CD4-positive, alpha-beta T cell treated with Interleukin-2 at 100 ng/mL for 4 hours (primary cell): Measurements from ENCODE around the gene EIF2AK2.

Experiments used
- DNase-seq: peaks from one replicate; pipeline ENCODE4 v3.0.0-alpha.2; 2020; ENCODE audit warnings: low spot score

The EIF2AK2 gene

GRCh38 chr2:37168217-37168981, 11.6 kb upstream of the EIF2AK2 start:
- peak; percentile 60 for DNase-seq

DNA sequence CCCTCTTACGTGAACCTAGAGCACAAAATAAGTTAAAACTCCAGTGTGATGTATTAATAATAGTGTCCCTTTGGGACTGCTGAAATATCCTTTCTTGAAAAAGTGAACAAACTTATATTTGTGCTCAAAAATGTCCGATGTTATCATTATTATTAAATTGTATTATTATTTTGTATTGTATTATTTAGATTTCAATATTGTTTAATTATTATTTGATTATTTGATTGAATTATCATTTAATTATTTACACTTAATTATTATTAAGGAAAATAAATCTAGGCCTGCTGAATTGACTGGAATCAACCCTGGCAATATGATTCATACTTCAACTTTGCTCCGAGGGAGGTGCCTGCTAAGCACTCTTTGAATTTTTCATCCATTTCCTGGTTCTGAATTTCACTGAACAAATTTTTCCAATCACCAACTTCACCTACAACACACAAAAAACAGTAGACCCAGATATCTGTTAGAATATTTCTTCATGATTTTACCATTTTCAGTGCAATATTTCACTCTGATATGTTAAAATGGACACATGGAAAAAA, 10.9 kb upstream of the EIF2AK2 start:
- no peak for DNase-seq

DNA sequence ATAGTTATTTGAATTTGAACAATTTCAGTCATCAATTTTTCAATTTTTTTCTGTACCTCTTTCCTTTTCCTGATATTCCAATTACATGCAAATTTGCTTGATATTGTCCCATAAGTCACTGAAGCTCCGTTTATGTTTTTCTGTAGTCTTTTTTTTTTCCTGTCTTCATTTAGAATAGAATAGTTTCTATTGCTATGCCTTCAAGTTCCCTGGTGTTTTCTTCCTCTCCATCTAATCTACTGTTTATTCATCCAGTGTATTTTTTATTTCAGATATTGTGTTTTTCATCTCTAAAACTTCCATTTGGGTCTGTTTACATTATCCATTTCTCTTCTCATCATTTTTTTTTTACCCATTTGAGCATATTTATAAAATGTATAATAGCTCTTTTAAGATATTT, 8.0 kb upstream of the EIF2AK2 start:
- DNase-seq = no peak

GRCh38 chr2:37156071-37156856, 516 bp downstream of the EIF2AK2 start:
- DNase-seq = peak; percentile 16

- no peak for DNase-seq
Observed at GRCh38 chr2:37154785-37155184, 2.0 kb downstream of the EIF2AK2 start.

GRCh38 chr2:37153224-37153623, 3.6 kb downstream of the EIF2AK2 start:
- no peak for DNase-seq

- peak; percentile 56 for DNase-seq
Observed at GRCh38 chr2:37149626-37150322, 7.0 kb downstream of the EIF2AK2 start.

DNA sequence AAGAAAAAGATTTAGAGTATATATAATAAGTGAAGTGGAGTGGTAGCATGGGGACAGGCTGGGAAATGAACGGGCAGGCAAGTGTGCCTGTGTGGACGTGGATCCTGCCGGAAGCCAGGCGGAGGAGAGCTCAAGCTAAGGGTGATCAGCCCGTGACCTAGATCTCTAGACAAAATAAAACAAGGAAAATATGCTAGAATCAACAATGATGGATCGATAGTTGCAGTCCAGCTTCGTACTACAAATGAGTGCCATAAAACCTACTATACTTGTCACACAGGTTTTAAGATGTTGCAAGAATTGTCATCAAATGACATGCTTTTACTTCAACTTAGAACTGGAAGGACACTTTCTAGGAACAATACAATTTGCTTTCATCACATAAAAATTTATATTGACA, 8.5 kb downstream of the EIF2AK2 start:
- no peak for DNase-seq

GRCh38 chr2:37146062-37146461, 10.7 kb downstream of the EIF2AK2 start:
- no peak for DNase-seq

- no peak for DNase-seq
Observed at GRCh38 chr2:37143974-37144373, 12.8 kb downstream of the EIF2AK2 start.

GRCh38 chr2:37142546-37142945, 14.2 kb downstream of the EIF2AK2 start:
- no peak for DNase-seq

GRCh38 chr2:37132914-37133313, 23.9 kb downstream of the EIF2AK2 start:
- DNase-seq = no peak

DNA sequence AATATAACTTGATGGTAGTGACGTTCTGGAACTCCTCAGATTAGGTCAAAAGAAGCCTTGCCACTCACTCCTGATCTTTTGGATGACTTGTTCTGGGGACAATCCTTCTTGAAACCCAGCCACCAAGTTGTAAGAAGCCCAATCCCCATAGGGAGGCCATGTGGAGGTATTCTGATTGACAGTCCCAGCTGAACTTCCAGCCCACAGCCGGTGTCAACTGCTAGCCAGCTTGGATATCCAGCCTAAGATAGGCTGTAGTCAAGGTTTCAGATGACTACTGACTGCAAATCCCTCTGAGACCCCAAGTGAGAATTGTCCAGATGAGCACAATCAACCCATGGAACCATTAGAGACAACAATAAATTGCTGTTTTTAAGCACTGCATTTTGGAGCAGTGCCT, 31.4 kb downstream of the EIF2AK2 start:
- no peak for DNase-seq

GRCh38 chr2:37119157-37119556, 37.6 kb downstream of the EIF2AK2 start:
- no peak for DNase-seq

DNA sequence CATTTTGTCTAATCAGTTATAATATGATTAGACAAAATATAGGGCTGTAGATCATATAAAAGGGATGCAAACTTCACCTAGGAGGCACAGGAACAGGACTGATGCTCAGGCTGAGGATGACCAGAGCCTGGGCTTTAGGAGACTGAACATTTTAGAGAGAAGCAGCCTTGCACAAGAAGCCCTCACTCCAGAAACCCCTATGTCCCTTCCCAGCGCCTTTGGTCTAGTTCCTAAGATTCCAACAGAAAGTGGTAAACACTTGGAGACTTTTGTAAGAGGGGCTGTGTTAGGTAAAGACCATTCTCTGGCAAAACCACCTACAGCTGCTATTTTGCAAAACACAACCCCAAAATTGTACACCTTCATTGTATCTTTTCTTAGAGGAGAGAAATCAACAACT, 39.2 kb downstream of the EIF2AK2 start:
- DNase-seq = no peak

- DNase-seq = no peak
Observed at GRCh38 chr2:37111958-37112357, 44.8 kb downstream of the EIF2AK2 start.

GRCh38 chr2:37110306-37111212, 46.2 kb downstream of the EIF2AK2 start:
- DNase-seq = no peak

DNA sequence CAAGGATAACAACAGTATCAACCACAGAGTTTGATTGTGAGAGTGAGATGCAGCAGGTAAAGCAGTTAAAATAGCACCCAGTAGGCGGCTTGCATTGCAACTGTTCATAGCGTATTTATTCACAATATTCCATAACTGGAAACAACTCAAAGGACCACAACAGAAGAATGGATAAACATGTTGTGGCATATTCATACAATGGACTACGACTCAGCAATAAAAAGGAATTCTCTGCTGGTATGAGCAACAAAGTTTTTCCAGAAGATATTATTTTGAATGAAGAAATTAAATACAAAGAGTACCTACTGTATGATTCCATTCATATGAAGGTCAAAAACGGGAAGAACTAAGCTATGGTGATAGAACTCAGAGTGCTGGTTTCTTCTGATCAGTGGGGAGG, 47.3 kb downstream of the EIF2AK2 start:
- DNase-seq = no peak

DNA sequence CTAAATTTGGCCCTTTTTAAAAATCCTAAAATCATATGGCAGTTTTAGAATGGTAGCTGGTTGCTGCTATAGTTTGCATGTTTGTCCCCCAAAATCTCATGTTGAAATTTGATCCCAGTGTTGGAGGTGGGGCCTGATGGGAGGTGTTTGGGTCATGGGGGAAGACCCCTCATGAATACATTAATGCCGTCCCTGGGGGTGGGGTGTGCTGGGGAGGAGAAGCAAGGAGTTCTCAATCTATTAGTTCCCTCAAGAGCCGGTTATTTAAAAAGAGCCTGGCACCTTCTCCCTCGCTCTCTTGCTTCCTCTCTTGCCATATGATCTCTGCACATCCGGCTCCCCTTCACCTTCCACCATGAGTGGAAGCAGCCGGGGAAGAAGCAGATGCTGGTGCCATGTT, 51.6 kb downstream of the EIF2AK2 start:
- DNase-seq = no peak

GRCh38 chr2:37104178-37104577, 52.6 kb downstream of the EIF2AK2 start:
- no peak for DNase-seq

DNA sequence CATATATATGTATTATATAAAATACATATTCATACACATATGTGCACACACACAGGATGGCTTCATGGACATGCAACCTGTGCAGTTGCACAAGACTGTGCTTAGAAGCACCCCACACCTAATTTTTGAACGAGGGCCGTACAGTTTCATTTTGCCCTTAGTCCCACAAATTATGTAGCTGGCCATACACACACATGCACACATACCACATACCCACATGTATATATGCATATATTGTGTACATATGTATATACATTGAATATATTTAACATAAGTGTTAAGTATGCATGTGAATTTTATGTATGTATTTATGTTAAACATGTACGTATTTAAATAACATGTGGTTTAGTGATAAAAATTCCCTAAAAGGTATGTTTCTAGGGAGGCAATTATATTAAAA, 54.2 kb downstream of the EIF2AK2 start:
- DNase-seq = no peak

- no peak for DNase-seq
Observed at GRCh38 chr2:37100054-37100453, 56.7 kb downstream of the EIF2AK2 start.
